ENCODE data around the gene SOD1. TPM values are rescaled to one million over a fixed set of nuclear protein-coding genes. Genes with fewer than 3 reads are reported as not detected.

SOD1 gene
- total RNA-seq, 1 donor from 2014 or later: 236 TPM

GRCh38 chr21:31658053-31658452 is 1.4 kb upstream of the SOD1 start:
- H3K79me2 ChIP-seq (ENCODE audit: insufficient read depth, low read length): peaks cover 32% of the 10 kb centered on the region
- H4K20me1 ChIP-seq (ENCODE audit: insufficient read depth, low read length): peaks cover 28% of the 10 kb centered on the region
- H3K4me1 ChIP-seq (ENCODE audit: insufficient read depth, low read length): peaks cover 25% of the 10 kb centered on the region
- no peaks in the 10 kb centered on the region for H3K27me3 ChIP-seq (ENCODE audit: insufficient read depth, low read length)
- no peak overlapping the region for H3K4me3 Mint-ChIP-seq (ENCODE audit: unreplicated experiment)
- no peaks in the 10 kb centered on the region for H3K9me3 ChIP-seq (ENCODE audit: insufficient read depth, low read depth, low read length)
- no peak overlapping the region for H2AFZ ChIP-seq (ENCODE audit: low read depth, low read length)
- H3K27ac Mint-ChIP-seq (ENCODE audit: unreplicated experiment): no peak overlapping the region
- peaks cover 12% of the 10 kb centered on the region for H3K4me1 Mint-ChIP-seq (ENCODE audit: low read depth, unreplicated experiment)
- FAIRE-seq (no peak), DNase-seq (ENCODE audit: low read depth) (no peak)
- no peak overlapping the region for H3K27ac ChIP-seq (ENCODE audit: low read depth, low read length)
- TF ChIP-seq, protein P1, sequence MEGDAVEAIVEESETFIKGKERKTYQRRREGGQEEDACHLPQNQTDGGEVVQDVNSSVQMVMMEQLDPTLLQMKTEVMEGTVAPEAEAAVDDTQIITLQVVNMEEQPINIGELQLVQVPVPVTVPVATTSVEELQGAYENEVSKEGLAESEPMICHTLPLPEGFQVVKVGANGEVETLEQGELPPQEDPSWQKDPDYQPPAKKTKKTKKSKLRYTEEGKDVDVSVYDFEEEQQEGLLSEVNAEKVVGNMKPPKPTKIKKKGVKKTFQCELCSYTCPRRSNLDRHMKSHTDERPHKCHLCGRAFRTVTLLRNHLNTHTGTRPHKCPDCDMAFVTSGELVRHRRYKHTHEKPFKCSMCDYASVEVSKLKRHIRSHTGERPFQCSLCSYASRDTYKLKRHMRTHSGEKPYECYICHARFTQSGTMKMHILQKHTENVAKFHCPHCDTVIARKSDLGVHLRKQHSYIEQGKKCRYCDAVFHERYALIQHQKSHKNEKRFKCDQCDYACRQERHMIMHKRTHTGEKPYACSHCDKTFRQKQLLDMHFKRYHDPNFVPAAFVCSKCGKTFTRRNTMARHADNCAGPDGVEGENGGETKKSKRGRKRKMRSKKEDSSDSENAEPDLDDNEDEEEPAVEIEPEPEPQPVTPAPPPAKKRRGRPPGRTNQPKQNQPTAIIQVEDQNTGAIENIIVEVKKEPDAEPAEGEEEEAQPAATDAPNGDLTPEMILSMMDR (IDR thresholded peaks at IDR 0.05; ENCODE audit: insufficient read depth, low read depth, low read length): no peak
- no peak for TF ChIP-seq EZH2 (IDR thresholded peaks at IDR 0.05; ENCODE audit: insufficient read depth, low read length)
- H3K9ac ChIP-seq (ENCODE audit: low read length): no peak overlapping the region
- H3K4me3 ChIP-seq (ENCODE audit: insufficient read depth, low read depth, low read length): no peak overlapping the region
- no peaks in the 10 kb centered on the region for H3K27me3 Mint-ChIP-seq (ENCODE audit: low read depth, unreplicated experiment)
- peaks cover 7% of the 10 kb centered on the region for H3K36me3 Mint-ChIP-seq (ENCODE audit: low read depth, unreplicated experiment)
- no peaks in the 10 kb centered on the region for H3K36me3 ChIP-seq (ENCODE audit: insufficient read depth, low read length)
- peaks cover 7% of the 10 kb centered on the region for H3K9me3 Mint-ChIP-seq (ENCODE audit: unreplicated experiment)
- no peak overlapping the region for H3K4me2 ChIP-seq (ENCODE audit: low read length)

DNA sequence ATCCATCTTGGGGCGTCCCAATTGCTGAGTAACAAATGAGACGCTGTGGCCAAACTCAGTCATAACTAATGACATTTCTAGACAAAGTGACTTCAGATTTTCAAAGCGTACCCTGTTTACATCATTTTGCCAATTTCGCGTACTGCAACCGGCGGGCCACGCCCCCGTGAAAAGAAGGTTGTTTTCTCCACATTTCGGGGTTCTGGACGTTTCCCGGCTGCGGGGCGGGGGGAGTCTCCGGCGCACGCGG is 282 bp upstream of the SOD1 start:
- H3K79me2 ChIP-seq (ENCODE audit: insufficient read depth, low read length): peaks cover 44% of the 10 kb centered on the region
- no peak for FAIRE-seq
- H3K9ac ChIP-seq (ENCODE audit: low read length): peak overlapping the region; percentile 91
- Mint-ChIP-seq H3K36me3 (ENCODE audit: low read depth, unreplicated experiment) (peaks cover 9% of the 10 kb centered on the region), H3K4me1 (ENCODE audit: low read depth, unreplicated experiment) (peaks cover 12% of the 10 kb centered on the region), H3K27ac (ENCODE audit: unreplicated experiment) (peak overlapping the region; percentile 45), H3K4me3 (ENCODE audit: unreplicated experiment) (peak overlapping the region; percentile 100), H3K27me3 (ENCODE audit: low read depth, unreplicated experiment) (no peaks in the 10 kb centered on the region), H3K9me3 (ENCODE audit: unreplicated experiment) (peaks cover 7% of the 10 kb centered on the region)
- TF ChIP-seq, protein P1 (IDR thresholded peaks at IDR 0.05; ENCODE audit: insufficient read depth, low read depth, low read length): no peak
- no peak for TF ChIP-seq EZH2 (IDR thresholded peaks at IDR 0.05; ENCODE audit: insufficient read depth, low read length)
- H3K27me3 ChIP-seq (ENCODE audit: insufficient read depth, low read length): no peaks in the 10 kb centered on the region
- H2AFZ ChIP-seq (ENCODE audit: low read depth, low read length): peak overlapping the region; percentile 88
- H3K4me1 ChIP-seq (ENCODE audit: insufficient read depth, low read length): peaks cover 25% of the 10 kb centered on the region
- peak overlapping the region; percentile 97 for H3K4me2 ChIP-seq (ENCODE audit: low read length)
- peaks cover 39% of the 10 kb centered on the region for H4K20me1 ChIP-seq (ENCODE audit: insufficient read depth, low read length)
- H3K36me3 ChIP-seq (ENCODE audit: insufficient read depth, low read length): peaks cover 3% of the 10 kb centered on the region
- no peak for DNase-seq (ENCODE audit: low read depth)
- peak overlapping the region; percentile 89 for H3K4me3 ChIP-seq (ENCODE audit: insufficient read depth, low read depth, low read length)
- no peaks in the 10 kb centered on the region for H3K9me3 ChIP-seq (ENCODE audit: insufficient read depth, low read depth, low read length)
- H3K27ac ChIP-seq (ENCODE audit: low read depth, low read length): peak overlapping the region; percentile 85

- H4K20me1 ChIP-seq (ENCODE audit: insufficient read depth, low read length): peaks cover 42% of the 10 kb centered on the region
- H3K4me2 ChIP-seq (ENCODE audit: low read length): peak overlapping the region; percentile 97
- no peaks in the 10 kb centered on the region for H3K27me3 ChIP-seq (ENCODE audit: insufficient read depth, low read length)
- peak overlapping the region; percentile 91 for H3K27ac Mint-ChIP-seq (ENCODE audit: unreplicated experiment)
- peak overlapping the region; percentile 97 for H3K4me3 Mint-ChIP-seq (ENCODE audit: unreplicated experiment)
- peaks cover 3% of the 10 kb centered on the region for H3K36me3 ChIP-seq (ENCODE audit: insufficient read depth, low read length)
- no peak for TF ChIP-seq EZH2 (IDR thresholded peaks at IDR 0.05; ENCODE audit: insufficient read depth, low read length)
- TF ChIP-seq, protein P1 (IDR thresholded peaks at IDR 0.05; ENCODE audit: insufficient read depth, low read depth, low read length): no peak
- peak overlapping the region; percentile 91 for H3K9ac ChIP-seq (ENCODE audit: low read length)
- FAIRE-seq (no peak), DNase-seq (ENCODE audit: low read depth) (no peak)
- peak overlapping the region; percentile 89 for H3K4me3 ChIP-seq (ENCODE audit: insufficient read depth, low read depth, low read length)
- no peaks in the 10 kb centered on the region for H3K27me3 Mint-ChIP-seq (ENCODE audit: low read depth, unreplicated experiment)
- H3K79me2 ChIP-seq (ENCODE audit: insufficient read depth, low read length): peaks cover 46% of the 10 kb centered on the region
- H3K9me3 ChIP-seq (ENCODE audit: insufficient read depth, low read depth, low read length): no peaks in the 10 kb centered on the region
- H3K36me3 Mint-ChIP-seq (ENCODE audit: low read depth, unreplicated experiment): peaks cover 7% of the 10 kb centered on the region
- peaks cover 13% of the 10 kb centered on the region for H3K4me1 Mint-ChIP-seq (ENCODE audit: low read depth, unreplicated experiment)
- H3K9me3 Mint-ChIP-seq (ENCODE audit: unreplicated experiment): peaks cover 2% of the 10 kb centered on the region
- H2AFZ ChIP-seq (ENCODE audit: low read depth, low read length): peak overlapping the region; percentile 42
- H3K4me1 ChIP-seq (ENCODE audit: insufficient read depth, low read length): peaks cover 25% of the 10 kb centered on the region
- peak overlapping the region; percentile 85 for H3K27ac ChIP-seq (ENCODE audit: low read depth, low read length)
Observed at GRCh38 chr21:31660259-31660565, 719 bp downstream of the SOD1 start.

All from astrocyte (in vitro differentiated cells and primary cell).